ENCODE data around the gene B3GNT7. TPM values are rescaled to one million over a fixed set of nuclear protein-coding genes. Genes with fewer than 3 reads are reported as not detected.

B3GNT7 gene, protein sequence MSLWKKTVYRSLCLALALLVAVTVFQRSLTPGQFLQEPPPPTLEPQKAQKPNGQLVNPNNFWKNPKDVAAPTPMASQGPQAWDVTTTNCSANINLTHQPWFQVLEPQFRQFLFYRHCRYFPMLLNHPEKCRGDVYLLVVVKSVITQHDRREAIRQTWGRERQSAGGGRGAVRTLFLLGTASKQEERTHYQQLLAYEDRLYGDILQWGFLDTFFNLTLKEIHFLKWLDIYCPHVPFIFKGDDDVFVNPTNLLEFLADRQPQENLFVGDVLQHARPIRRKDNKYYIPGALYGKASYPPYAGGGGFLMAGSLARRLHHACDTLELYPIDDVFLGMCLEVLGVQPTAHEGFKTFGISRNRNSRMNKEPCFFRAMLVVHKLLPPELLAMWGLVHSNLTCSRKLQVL
- 2.0 to 3.1 TPM (median 2.3 TPM) in 5 replicates for total RNA-seq (2022; extraction: Qiagen RNA extraction)

GRCh38 chr2:231395188-231396057 lies at the start of gene B3GNT7:
TSS of gene B3GNT7 (plus strand) at chr2:231395710. CDS start at chr2:231395804, 94 bp downstream.

Other genes starting within 250 kb of the B3GNT7 start
- gene ARMC9, start 197.1 kb upstream of the B3GNT7 start, total RNA-seq (2022; extraction: Qiagen RNA extraction) = 12.9 to 16.8 TPM (median 14.9 TPM) in 5 replicates
- 736 to 811 TPM (median 754 TPM) in 5 replicates for gene NCL, start 68.8 kb downstream of the B3GNT7 start, total RNA-seq (2022; extraction: Qiagen RNA extraction)
- gene NMUR1, start 134.7 kb downstream of the B3GNT7 start, total RNA-seq (2022; extraction: Qiagen RNA extraction) = not detected in 5 replicates
- not detected in 5 replicates for gene TEX44, start 197.2 kb downstream of the B3GNT7 start, total RNA-seq (2022; extraction: Qiagen RNA extraction)

Data from A549 treated with Hydrocortisone at 1 μM for 4 hours (cell line).